Kidney glomerular epithelial cell (primary cell): ENCODE data around the gene BNIP5.

Experiments used
- DNase-seq: peaks from one replicate; lab custom pipeline; 2025; lab: John Stamatoyannopoulos, UW

BNIP5 gene

GRCh38 chr6:36266913-36267644 lies 69.6 kb downstream of the BNIP5 start:
- no peak for DNase-seq
